ENCODE data around the gene EIF3I. TPM values are rescaled to one million over a fixed set of nuclear protein-coding genes. Genes with fewer than 3 reads are reported as not detected.

Gene EIF3I
- total and polyA plus RNA-seq, 2 of the 13 experiments (the other 11 are each of a cell fraction or from before 2014, with no cell fraction given), result 210 to 223 TPM

DNA sequence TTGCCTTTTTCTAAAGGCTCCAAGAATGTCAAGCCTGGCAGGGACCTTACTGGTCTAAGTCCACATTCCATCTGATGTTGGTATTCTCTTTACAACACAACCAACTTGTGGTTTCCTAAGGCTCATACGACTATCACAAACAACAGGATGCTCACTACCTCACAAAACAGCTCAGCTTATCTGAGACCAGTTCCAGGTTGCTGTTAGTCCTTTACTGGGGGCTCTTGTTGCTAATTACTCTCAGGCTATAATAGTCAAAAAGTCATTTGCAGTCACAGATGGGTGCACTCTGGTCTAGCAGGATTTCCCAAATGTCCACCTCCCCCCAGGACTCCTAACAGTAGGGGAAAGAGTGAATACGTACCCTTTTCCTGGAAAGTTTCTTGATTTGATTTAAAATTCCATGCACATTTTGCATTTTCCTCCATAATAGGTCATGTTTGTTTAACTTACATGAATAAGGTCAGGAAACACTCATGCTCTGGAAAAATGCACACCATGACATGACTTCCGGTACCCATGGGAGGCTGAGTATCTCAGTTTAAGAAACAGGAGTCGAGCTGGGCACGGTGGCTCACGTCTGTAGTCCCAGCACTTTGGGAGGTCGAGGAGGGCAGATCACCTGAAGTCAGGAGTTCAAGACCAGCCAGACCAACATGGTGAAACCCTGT lies 44.8 kb downstream of the EIF3I start (continued):
- TF ChIP-seq, protein P1, sequence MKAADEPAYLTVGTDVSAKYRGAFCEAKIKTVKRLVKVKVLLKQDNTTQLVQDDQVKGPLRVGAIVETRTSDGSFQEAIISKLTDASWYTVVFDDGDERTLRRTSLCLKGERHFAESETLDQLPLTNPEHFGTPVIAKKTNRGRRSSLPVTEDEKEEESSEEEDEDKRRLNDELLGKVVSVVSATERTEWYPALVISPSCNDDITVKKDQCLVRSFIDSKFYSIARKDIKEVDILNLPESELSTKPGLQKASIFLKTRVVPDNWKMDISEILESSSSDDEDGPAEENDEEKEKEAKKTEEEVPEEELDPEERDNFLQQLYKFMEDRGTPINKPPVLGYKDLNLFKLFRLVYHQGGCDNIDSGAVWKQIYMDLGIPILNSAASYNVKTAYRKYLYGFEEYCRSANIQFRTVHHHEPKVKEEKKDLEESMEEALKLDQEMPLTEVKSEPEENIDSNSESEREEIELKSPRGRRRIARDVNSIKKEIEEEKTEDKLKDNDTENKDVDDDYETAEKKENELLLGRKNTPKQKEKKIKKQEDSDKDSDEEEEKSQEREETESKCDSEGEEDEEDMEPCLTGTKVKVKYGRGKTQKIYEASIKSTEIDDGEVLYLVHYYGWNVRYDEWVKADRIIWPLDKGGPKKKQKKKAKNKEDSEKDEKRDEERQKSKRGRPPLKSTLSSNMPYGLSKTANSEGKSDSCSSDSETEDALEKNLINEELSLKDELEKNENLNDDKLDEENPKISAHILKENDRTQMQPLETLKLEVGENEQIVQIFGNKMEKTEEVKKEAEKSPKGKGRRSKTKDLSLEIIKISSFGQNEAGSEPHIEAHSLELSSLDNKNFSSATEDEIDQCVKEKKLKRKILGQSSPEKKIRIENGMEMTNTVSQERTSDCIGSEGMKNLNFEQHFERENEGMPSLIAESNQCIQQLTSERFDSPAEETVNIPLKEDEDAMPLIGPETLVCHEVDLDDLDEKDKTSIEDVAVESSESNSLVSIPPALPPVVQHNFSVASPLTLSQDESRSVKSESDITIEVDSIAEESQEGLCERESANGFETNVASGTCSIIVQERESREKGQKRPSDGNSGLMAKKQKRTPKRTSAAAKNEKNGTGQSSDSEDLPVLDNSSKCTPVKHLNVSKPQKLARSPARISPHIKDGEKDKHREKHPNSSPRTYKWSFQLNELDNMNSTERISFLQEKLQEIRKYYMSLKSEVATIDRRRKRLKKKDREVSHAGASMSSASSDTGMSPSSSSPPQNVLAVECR (CRISPR knock-in tag; IDR thresholded peaks at IDR 0.05; ENCODE audit: borderline replicate concordance), result no peak
- TF ChIP-seq ZNF496 (CRISPR knock-in tag; IDR thresholded peaks at IDR 0.05; ENCODE audit: insufficient replicate concordance) (no peak), GABPA (IDR thresholded peaks at IDR 0.05; ENCODE audit: low read depth, low read length) (no peak), GABPA (CRISPR knock-in tag; IDR thresholded peaks at IDR 0.05; ENCODE audit: low read depth) (peak; percentile 56), GRHL1 (CRISPR knock-in tag; conservative IDR thresholded peaks at IDR 0.05) (no peak)

DNA sequence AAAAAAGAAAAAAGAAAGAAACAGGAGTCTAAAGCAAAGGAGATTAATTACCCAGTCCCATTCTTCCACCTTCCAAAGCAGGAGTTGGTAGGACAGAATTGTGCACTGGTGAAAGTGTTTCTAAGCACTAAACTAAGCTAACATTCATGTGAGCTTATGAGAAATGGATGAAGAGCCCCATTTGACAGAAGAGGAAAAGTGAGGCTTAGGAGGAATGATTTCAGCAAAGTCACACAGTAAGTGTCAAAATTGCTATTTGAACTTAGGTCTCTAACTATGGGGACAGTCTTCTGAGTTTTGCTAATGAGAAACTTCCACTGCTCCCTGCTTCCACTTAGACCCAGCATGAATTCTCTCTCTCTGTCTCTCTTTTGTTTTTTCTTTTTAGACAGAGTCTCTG lies 47.5 kb downstream of the EIF3I start:
- Histone ChIP-seq H2AFZ (ENCODE audit: low read length) (no peak overlapping the region), H3K4me2 (ENCODE audit: low read depth, low read length) (no peak overlapping the region), H3K4me1 (ENCODE audit: insufficient read depth, low read length) (peaks cover 45% of the 10 kb centered on the region), H3K36me3 (replicated peaks in 1 of 2; ENCODE audit: control insufficient read depth in 1 of 2, insufficient read depth in 2 of 2, low read length in 2 of 2) (no peaks in the 10 kb centered on the region), H3K79me2 (ENCODE audit: insufficient read depth, low read length) (no peaks in the 10 kb centered on the region), H3K4me3 (replicated peaks in 1 of 3; ENCODE audit: insufficient read depth in 1 of 3, low read depth in 2 of 3, low read length in 3 of 3) (no peak overlapping the region), H4K20me1 (ENCODE audit: insufficient read depth, low read length) (no peaks in the 10 kb centered on the region), H3K9ac (ENCODE audit: insufficient read depth, low read depth, low read length) (no peak overlapping the region), H3K27me3 (ENCODE audit: control insufficient read depth in 1 of 2, insufficient read depth in 2 of 2, low read length in 2 of 2) (peaks cover 0 to 5% of the 10 kb centered on the region in 2 experiments; a peak in 1 of 5 replicates), H3K9me3 (ENCODE audit: low read length) (no peaks in the 10 kb centered on the region), H3K27ac (ENCODE audit: extremely low read length, insufficient read depth, low read length) (no peak overlapping the region)
- no TSS peak for BruUV-seq (replicated peaks)
- ATAC-seq, result no peak
- no peak for FAIRE-seq
- DNase-seq (ENCODE audit: low spot score), result no peak
- intact Hi-C loops (cut with micrococcal nuclease; ENCODE audit: unreplicated experiment) (no loop called here), in situ Hi-C loops (cut with HindIII; ENCODE audit: extremely low pct_ligation_motif_present, low pct_unique_long_range_greater_than_20kb) (no loop called here)
- POLR2A ChIA-PET, result no interaction called here
- TF ChIP-seq ZMYM3 (CRISPR knock-in tag; IDR thresholded peaks at IDR 0.05), result 0 out of 2 replicates have a peak, but pooled peaks have one; percentile 17
- no peak for TF ChIP-seq FOXC1 (CRISPR knock-in tag; IDR thresholded peaks at IDR 0.05; ENCODE audit: borderline replicate concordance)
- no peak for TF ChIP-seq ZSCAN25 (CRISPR knock-in tag; IDR thresholded peaks at IDR 0.05)
- no peak for TF ChIP-seq PAWR (CRISPR knock-in tag; IDR thresholded peaks at IDR 0.05; ENCODE audit: borderline replicate concordance)
- TF ChIP-seq DBP (CRISPR knock-in tag; IDR thresholded peaks at IDR 0.05; ENCODE audit: not compliant biosample characterization), result no peak
- TF ChIP-seq TRIM24 (CRISPR knock-in tag; IDR thresholded peaks at IDR 0.05), result no peak
- TF ChIP-seq CBX5 (CRISPR knock-in tag; IDR thresholded peaks at IDR 0.05; ENCODE audit: borderline replicate concordance), result no peak
- peak; percentile 77 for TF ChIP-seq ZNF629 (CRISPR knock-in tag; conservative IDR thresholded peaks at IDR 0.05)
- CTCF ChIA-PET (ENCODE audit: low intra/inter-chr PET ratio, low total read pairs), result no interaction called here

Measured in HepG2 (cell line).